Measurements from ENCODE around the gene NDOR1. TPM values are rescaled to one million over a fixed set of nuclear protein-coding genes. Genes with fewer than 3 reads are reported as not detected.

The NDOR1 gene
- total and polyA plus RNA-seq, 2 of the 8 experiments (the other 6 are each of a cell fraction or from before 2014, with no cell fraction given), result 25.7 to 32.3 TPM

- H2BK15ac ChIP-seq (ENCODE audit: low read length), result 0 out of 2 replicates have a peak overlapping the region, but pooled peaks have one; percentile 46
- no peak overlapping the region for H2BK20ac ChIP-seq (ENCODE audit: low read length)
- H3K79me1 ChIP-seq (ENCODE audit: low read depth, low read length), result no peaks in the 10 kb centered on the region; the same call in 1 of the 2 replicates
- H3K9me3 ChIP-seq (ENCODE audit: insufficient read depth in 2 of 2, low read depth in 1 of 2, low read length in 1 of 2), result no peaks in the 10 kb centered on the region
- no peak overlapping the region for H2AK5ac ChIP-seq (ENCODE audit: low read depth, low read length)
- H3K56ac ChIP-seq (replicated peaks; ENCODE audit: insufficient read length, low read depth, low read length), result no peak overlapping the region
- no peak overlapping the region for H4K91ac ChIP-seq (replicated peaks; ENCODE audit: insufficient read length, low read length)
- H4K5ac ChIP-seq (ENCODE audit: insufficient read length, low read depth, low read length), result no peak overlapping the region
- no peak overlapping the region for H2BK5ac ChIP-seq (ENCODE audit: low read depth, low read length)
- H4K8ac ChIP-seq (ENCODE audit: extremely low read depth, insufficient read depth, low read length), result no peak overlapping the region
- H3K4me1 ChIP-seq (replicated peaks in 1 of 4; ENCODE audit: control insufficient read depth in 3 of 4, insufficient read depth in 4 of 4, low read length in 3 of 4), result peaks cover 0 to 13% (median 12%) of the 10 kb centered on the region in 4 experiments; a peak in 6 of 7 replicates
- POLR2A ChIA-PET (ENCODE audit: partially characterized antibody), result interaction anchor here (1.1 to 2.9 kb wide), 2 partner anchors 11 to 82 kb away, joined by 3 to 7 read pairs; partner anchors contain the start of genes LRRC26 and TUBB4B
- no peak overlapping the region for H3K4ac ChIP-seq (replicated peaks; ENCODE audit: insufficient read length, low read depth, low read length)
- CTCF ChIA-PET (ENCODE audit: partially characterized antibody), result interaction anchor here (1.1 to 1.3 kb wide), 2 partner anchors 16 to 129 kb away, joined by 4 read pairs; no protein-coding TSS in a partner anchor
- peaks cover 10% of the 10 kb centered on the region; the same call in 1 of the 2 replicates for H3K23me2 ChIP-seq (ENCODE audit: low read depth, low read length)
- H2BK12ac ChIP-seq (ENCODE audit: low read depth, low read length), result no peak overlapping the region
- H3K79me2 ChIP-seq (ENCODE audit: control insufficient read depth in 1 of 2, insufficient read depth in 2 of 2, low read length in 2 of 2), result no peaks in the 10 kb centered on the region
- H3K23ac ChIP-seq (ENCODE audit: insufficient read length), result no peak overlapping the region
- H2BK120ac ChIP-seq (replicated peaks; ENCODE audit: low read depth, low read length), result no peak overlapping the region
- no peak overlapping the region for H3K18ac ChIP-seq (ENCODE audit: extremely low read depth, low read length)
- no peak overlapping the region for H3K14ac ChIP-seq (ENCODE audit: insufficient read length)
- no peak overlapping the region for H3K27ac ChIP-seq (ENCODE audit: low read depth, low read length)
- H2AFZ ChIP-seq (ENCODE audit: low read length), result no peak overlapping the region
- DNase-seq (ENCODE audit: low read depth in 1 of 2, low spot score in 2 of 2), result no peak
- H3K36me3 ChIP-seq (ENCODE audit: control insufficient read depth in 2 of 4, insufficient read depth in 4 of 4, low read length in 3 of 4), result no peaks in the 10 kb centered on the region
- peaks cover 49 to 87% (median 84%) of the 10 kb centered on the region in 4 experiments for H3K27me3 ChIP-seq (replicated peaks in 1 of 4; ENCODE audit: control insufficient read depth in 3 of 4, extremely low read depth in 1 of 4, insufficient read depth in 3 of 4, low read length in 3 of 4)
- FAIRE-seq, result no peak
- H4K20me1 ChIP-seq (replicated peaks in 1 of 2; ENCODE audit: control insufficient read depth in 1 of 2, insufficient read depth in 2 of 2, low read length in 2 of 2), result peaks cover 0 to 21% of the 10 kb centered on the region in 2 experiments
- H3K4me2 ChIP-seq (ENCODE audit: insufficient read depth in 1 of 2, low read depth in 2 of 2, low read length in 2 of 2), result no peak overlapping the region
- no peak overlapping the region for H3K4me3 ChIP-seq (ENCODE audit: extremely low read depth in 1 of 4, insufficient read depth in 2 of 4, low read depth in 3 of 4, low read length in 4 of 4)
- WGBS, 2 experiments (ENCODE audit: extremely low coverage in 1 of 2, insufficient coverage in 1 of 2, insufficient read length in 1 of 2, insufficient replicate concordance in 2 of 2, low coverage in 1 of 2, low lambda C conversion rate in 2 of 2, missing lambda C conversion rate in 1 of 2), result 80% methylated on average over 3 of the region's 4 CpGs; no CpG with 5 or more reads in 1 of the 2 experiments
- H3K9ac ChIP-seq (replicated peaks in 1 of 4; ENCODE audit: extremely low read depth in 1 of 4, low read depth in 3 of 4, low read length in 3 of 4), result no peak overlapping the region
- TF ChIP-seq ASH2L (IDR thresholded peaks at IDR 0.05; ENCODE audit: low read length), result no peak
- TF ChIP-seq TEAD4 (IDR thresholded peaks at IDR 0.05; ENCODE audit: low read depth, low read length), result no peak
- TF ChIP-seq JUN (IDR thresholded peaks at IDR 0.05; ENCODE audit: low read depth, low read length), result no peak
- TF ChIP-seq TAF1 (IDR thresholded peaks at IDR 0.05; ENCODE audit: low read depth, low read length), result no peak
- no peak for TF ChIP-seq BCL11A (IDR thresholded peaks at IDR 0.05; ENCODE audit: low read depth in 2 of 2, low read length in 2 of 2)
- TF ChIP-seq RBBP5 (IDR thresholded peaks at IDR 0.05; ENCODE audit: borderline replicate concordance, low read depth, low read length), result no peak
- TF ChIP-seq MAX (IDR thresholded peaks at IDR 0.05), result no peak
- TF ChIP-seq GABPA (IDR thresholded peaks at IDR 0.05; ENCODE audit: borderline replicate concordance, insufficient read depth, low read length), result no peak
- TF ChIP-seq FOSL1 (IDR thresholded peaks at IDR 0.05; ENCODE audit: insufficient read depth, low read depth, low read length), result no peak
- no peak for TF ChIP-seq SUZ12 (IDR thresholded peaks at IDR 0.05; ENCODE audit: low read length)
- no peak for TF ChIP-seq CTCF (IDR thresholded peaks at IDR 0.05; ENCODE audit: control extremely low read depth in 1 of 3, insufficient read depth in 1 of 3, low read depth in 1 of 3, low read length in 3 of 3)
These were observed 46.9 kb upstream of the NDOR1 start for GRCh38 chr9:137158625-137159024.

Measured in H1 (cell line).